ENCODE results near the gene SPSB3. TPM values are rescaled to one million over a fixed set of nuclear protein-coding genes. Genes with fewer than 3 reads are reported as not detected.
A peak's percentile ranks its signal among the peaks of the same experiment; 100 is the strongest.

The SPSB3 gene
- total and polyA plus RNA-seq, 2 of the 13 experiments (the other 11 are each of a cell fraction or from before 2014, with no cell fraction given): 13.2 to 21.9 TPM

GRCh38 chr16:1768061-1768766, 14.2 kb downstream of the SPSB3 start (continued):
- TF ChIP-seq HMGXB3 (CRISPR knock-in tag; IDR thresholded peaks at IDR 0.05; ENCODE audit: borderline replicate concordance) (no peak), AHR (CRISPR knock-in tag; IDR thresholded peaks at IDR 0.05) (no peak), KLF11 (CRISPR knock-in tag; IDR thresholded peaks at IDR 0.05) (no peak)

DNA sequence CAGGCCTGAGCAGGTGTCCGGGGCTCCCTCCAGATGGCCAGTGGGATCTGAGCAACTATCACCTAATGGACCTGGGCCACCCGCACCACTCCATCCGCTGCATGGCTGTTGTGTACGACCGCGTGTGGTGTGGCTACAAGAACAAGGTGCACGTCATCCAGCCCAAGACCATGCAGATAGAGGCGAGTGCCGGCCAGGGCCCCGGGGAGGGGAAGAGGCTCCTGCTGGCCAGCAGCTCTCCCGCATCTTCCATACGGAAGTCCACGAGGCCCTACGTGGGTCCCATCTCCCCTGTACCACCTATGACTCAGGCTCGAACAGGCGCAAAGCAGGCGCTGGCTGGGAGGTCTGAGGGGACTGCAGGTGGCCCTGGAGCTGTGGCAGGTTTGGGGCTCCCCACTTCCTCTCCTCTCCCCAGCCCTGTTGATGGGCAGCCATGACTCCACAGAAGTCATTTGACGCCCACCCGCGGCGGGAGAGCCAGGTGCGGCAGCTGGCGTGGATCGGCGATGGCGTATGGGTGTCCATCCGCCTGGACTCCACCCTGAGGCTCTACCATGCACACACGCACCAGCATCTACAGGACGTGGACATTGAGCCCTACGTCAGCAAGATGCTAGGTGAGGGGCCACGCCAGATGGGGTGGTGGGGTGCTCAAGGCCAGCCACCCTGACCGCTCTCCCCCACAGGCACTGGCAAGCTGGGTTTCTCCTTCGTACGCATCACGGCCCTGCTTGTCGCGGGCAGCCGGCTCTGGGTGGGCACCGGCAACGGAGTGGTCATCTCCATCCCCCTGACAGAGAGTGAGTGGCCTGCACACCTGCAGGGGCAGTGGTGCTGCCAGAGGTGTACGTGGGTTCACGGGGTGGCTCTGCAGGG, 15.0 kb downstream of the SPSB3 start:
- no peaks in the 10 kb centered on the region for H3K9me3 ChIP-seq (ENCODE audit: low read length)
- H3K4me1 ChIP-seq (ENCODE audit: insufficient read depth, low read length): no peaks in the 10 kb centered on the region
- no peak overlapping the region for H3K9ac ChIP-seq (ENCODE audit: insufficient read depth, low read depth, low read length)
- H3K79me2 ChIP-seq (ENCODE audit: insufficient read depth, low read length): peaks cover 7% of the 10 kb centered on the region
- H3K27me3 ChIP-seq (ENCODE audit: control insufficient read depth in 1 of 2, insufficient read depth in 2 of 2, low read length in 2 of 2): no peaks in the 10 kb centered on the region; a peak in 1 of 5 replicates
- H3K4me2 ChIP-seq (ENCODE audit: low read depth, low read length): no peak overlapping the region
- CTCF ChIA-PET (ENCODE audit: low intra/inter-chr PET ratio, low total read pairs): no interaction called here
- no peak overlapping the region for H3K4me3 ChIP-seq (replicated peaks in 1 of 3; ENCODE audit: insufficient read depth in 1 of 3, low read depth in 2 of 3, low read length in 3 of 3)
- H3K27ac ChIP-seq (ENCODE audit: extremely low read length, insufficient read depth, low read length): no peak overlapping the region
- no peak overlapping the region for H2AFZ ChIP-seq (ENCODE audit: low read length)
- WGBS (ENCODE audit: low lambda C conversion rate): 96% methylated on average over 32 of the region's 42 CpGs
- DNase-seq (ENCODE audit: low spot score) (no peak), ATAC-seq (no peak), FAIRE-seq (no peak)
- intact Hi-C loops (cut with micrococcal nuclease; ENCODE audit: unreplicated experiment) (no loop called here), in situ Hi-C loops (cut with HindIII; ENCODE audit: extremely low pct_ligation_motif_present, low pct_unique_long_range_greater_than_20kb) (no loop called here)
- no TSS peak for BruUV-seq (replicated peaks)
- H4K20me1 ChIP-seq (ENCODE audit: insufficient read depth, low read length): no peaks in the 10 kb centered on the region
- POLR2A ChIA-PET: interaction anchor here (2.7 kb wide), 1 partner anchor 15 kb away, joined by 7 read pairs; the partner anchor contains the start of genes NUBP2 and SPSB3
- peaks cover 19 to 35% of the 10 kb centered on the region in 2 experiments; a peak in 4 of 5 replicates for H3K36me3 ChIP-seq (replicated peaks in 1 of 2; ENCODE audit: control insufficient read depth in 1 of 2, insufficient read depth in 2 of 2, low read length in 2 of 2)
- no peak for TF ChIP-seq KDM5A (IDR thresholded peaks at IDR 0.05; ENCODE audit: borderline replicate concordance, low read length)
- TF ChIP-seq ZBTB33 (CRISPR knock-in tag; IDR thresholded peaks at IDR 0.05): no peak
- TF ChIP-seq ZBTB7B (CRISPR knock-in tag; IDR thresholded peaks at IDR 0.05): no peak
- no peak for TF ChIP-seq SATB2 (CRISPR knock-in tag; IDR thresholded peaks at IDR 0.05)
- peak; percentile 50 for TF ChIP-seq AGO2 (optimal IDR thresholded peaks at IDR 0.05; ENCODE audit: low read depth, low read length)

All from HepG2 (cell line).